ENCODE measurements around the gene SEPTIN12.

- no peak for TF ChIP-seq CTCF (IDR thresholded peaks at IDR 0.05)
- no peak for TF ChIP-seq POLR2AphosphoS5 (IDR thresholded peaks at IDR 0.05; ENCODE audit: low read depth, low read length)
These were observed 48.6 kb upstream of the SEPTIN12 start for GRCh38 chr16:4836727-4837126.

Data from Panc1 (cell line).